Karpas-422 (cell line): Measurements from ENCODE around the gene MAGI2. TPM values are rescaled to one million over a fixed set of nuclear protein-coding genes. Genes with fewer than 3 reads are reported as not detected.
"Not testable (repeated sequence)": the region's sequence is repeated elsewhere in the genome, so short reads cannot be mapped to it uniquely, and the experiment has no call there.

Source experiments
- DNase-seq: peaks from one replicate; pipeline ENCODE4 v3.0.0-alpha.2; 2015
- H2AFZ ChIP-seq: fragments of 200-600 bp; sonication (generic); 2 replicates; pipeline ENCODE4 v1.6.1; 2014; ENCODE audit warnings: antibody characterized with exemption, low read length, mixed read lengths
- H3K27ac ChIP-seq: fragments of 200-600 bp; sonication (generic); 2 replicates; pipeline ENCODE4 v1.5.1; 2014; ENCODE audit warnings: mild to moderate bottlenecking, low read length, moderate library complexity
- H3K27me3 ChIP-seq: fragments of 200-600 bp; sonication (generic); 2 replicates; pipeline ENCODE4 v1.6.1; 2014; ENCODE audit warnings: low read length, mixed read lengths
- H3K36me3 ChIP-seq: fragments of 200-600 bp; sonication (generic); 2 replicates; pipeline ENCODE4 v1.6.1; 2014; ENCODE audit warnings: low read length, mixed read lengths; ENCODE audit not compliant: insufficient read depth
- H3K4me1 ChIP-seq: fragments of 200-600 bp; sonication (generic); 2 replicates; pipeline ENCODE4 v1.6.1; 2014; ENCODE audit warnings: mild to moderate bottlenecking, low read length, mixed read lengths
- H3K4me2 ChIP-seq: fragments of 200-600 bp; sonication (generic); 2 replicates; pipeline ENCODE4 v1.6.1; 2014; ENCODE audit warnings: low read length, low read depth, mild to moderate bottlenecking; ENCODE audit not compliant: poor library complexity, severe bottlenecking
- H3K4me3 ChIP-seq: fragments of 200-600 bp; sonication (generic); 2 replicates; pipeline ENCODE4 v1.5.1; 2014; ENCODE audit warnings: mild to moderate bottlenecking, antibody characterized with exemption, low read length, mixed read lengths
- H3K79me2 ChIP-seq: fragments of 200-600 bp; sonication (generic); 2 replicates; pipeline ENCODE4 v1.6.1; 2014; ENCODE audit warnings: mild to moderate bottlenecking, low read length, mixed read lengths
- H3K9ac ChIP-seq: fragments of 200-600 bp; sonication (generic); 2 replicates; pipeline ENCODE4 v1.6.0; 2014; ENCODE audit warnings: low read length
- H3K9me2 ChIP-seq: fragments of 200-600 bp; sonication (generic), shearing (Covaris generic); replicated peaks from 2 replicates; pipeline ENCODE4 v1.6.0; 2014; ENCODE audit warnings: mild to moderate bottlenecking, low read length, moderate library complexity; ENCODE audit not compliant: insufficient read depth
- H3K9me3 ChIP-seq: fragments of 300-700, 200-600 bp; sonication (generic); 2 replicates; pipeline ENCODE4 v1.6.1; 2014; ENCODE audit warnings: low read length, mixed read lengths
- H4K20me1 ChIP-seq: fragments of 200-600 bp; sonication (generic); 2 replicates; pipeline ENCODE4 v1.6.1; 2014; ENCODE audit warnings: mild to moderate bottlenecking, antibody characterized with exemption, low read length, low read depth; ENCODE audit not compliant: insufficient read depth
- total RNA-seq: library from RNA; depleted of rRNA; stranded (reverse); fragments of >200 nt; shearing (Covaris generic); gene quantifications from 2 replicates; pipeline ENCODE4 v1.2.3, GENCODE V29; 2014; ENCODE audit warnings: low replicate concordance

MAGI2 gene
- total RNA-seq, 1 experiment from 2014 or later, result 0.93 TPM

DNA sequence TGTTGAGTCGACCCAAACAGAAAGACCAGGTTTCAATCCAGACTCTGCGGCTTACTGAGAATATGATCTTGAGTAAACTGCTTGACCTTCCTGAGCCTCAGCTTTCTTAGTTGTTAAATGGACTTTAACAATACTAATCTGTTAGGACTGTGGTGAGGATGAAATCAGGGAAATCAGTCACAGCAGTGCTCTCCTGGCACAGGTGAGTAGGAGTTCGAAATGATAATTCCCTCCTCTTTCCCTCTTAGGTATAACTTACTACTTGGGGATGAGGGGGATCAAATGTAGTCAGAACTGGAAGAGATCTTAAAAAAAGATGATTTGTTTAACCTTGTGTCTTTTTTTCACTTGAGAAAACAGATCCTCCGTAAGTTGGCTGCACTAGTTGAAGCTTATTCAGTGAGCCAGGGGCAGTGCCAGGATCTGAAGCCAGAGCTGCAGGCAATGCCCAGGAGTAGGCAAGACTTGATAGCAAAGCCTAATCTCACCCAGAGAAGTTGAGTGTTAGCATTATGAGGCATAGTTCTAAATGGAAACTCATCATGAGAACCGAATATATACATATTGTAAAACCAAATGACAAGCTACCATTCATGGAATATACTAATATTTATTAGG lies 1.8 kb upstream of the MAGI2 start:
- Histone ChIP-seq H3K9ac (no peak overlapping the region), H4K20me1 (no peaks in the 10 kb centered on the region), H3K36me3 (no peaks in the 10 kb centered on the region), H3K4me3 (no peak overlapping the region), H3K4me2 (no peak overlapping the region), H3K27me3 (no peaks in the 10 kb centered on the region), H2AFZ (no peak overlapping the region), H3K9me3 (peaks cover 16% of the 10 kb centered on the region; the same call in 1 of the 2 replicates), H3K27ac (no peak overlapping the region), H3K4me1 (no peaks in the 10 kb centered on the region), H3K79me2 (no peaks in the 10 kb centered on the region), H3K9me2 (no peaks in the 10 kb centered on the region)
- no peak for DNase-seq

DNA sequence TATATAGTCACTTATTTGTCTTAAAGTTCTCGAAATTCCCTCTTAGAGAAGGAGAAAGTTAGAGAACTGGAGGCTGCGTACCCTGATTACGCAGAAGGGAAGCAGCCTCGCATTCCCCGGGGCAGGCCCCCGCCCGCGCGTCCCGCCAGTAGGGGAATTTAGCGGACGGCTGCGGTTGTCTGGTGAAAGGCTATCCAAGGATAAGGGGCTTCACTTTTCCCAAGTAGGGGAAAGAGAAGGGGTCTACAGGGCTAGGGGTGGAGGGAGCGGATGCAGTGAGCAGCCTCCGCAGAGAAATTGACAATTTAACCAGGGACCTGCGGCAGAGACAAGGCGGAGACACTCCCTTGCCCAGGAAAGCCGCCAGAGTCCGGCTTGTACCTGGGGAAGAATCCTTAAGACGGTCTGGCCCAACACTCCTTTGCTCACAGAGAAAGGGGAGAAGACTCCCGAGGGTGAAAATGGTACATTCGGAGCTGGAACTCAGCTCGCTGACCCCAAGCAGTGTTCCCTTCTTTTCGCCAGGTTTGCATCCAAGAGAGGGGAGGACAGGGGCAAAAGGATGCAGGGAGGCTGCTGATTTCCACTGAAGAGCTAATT lies 994 bp upstream of the MAGI2 start:
- Histone ChIP-seq H3K9me3 (peaks cover 13% of the 10 kb centered on the region; the same call in 1 of the 2 replicates), H4K20me1 (no peaks in the 10 kb centered on the region), H3K4me3 (no peak overlapping the region), H3K4me1 (no peaks in the 10 kb centered on the region), H3K27me3 (no peaks in the 10 kb centered on the region), H3K9me2 (no peaks in the 10 kb centered on the region), H2AFZ (no peak overlapping the region), H3K4me2 (no peak overlapping the region), H3K79me2 (no peaks in the 10 kb centered on the region), H3K9ac (no peak overlapping the region), H3K27ac (no peak overlapping the region), H3K36me3 (no peaks in the 10 kb centered on the region)
- no peak for DNase-seq

DNA sequence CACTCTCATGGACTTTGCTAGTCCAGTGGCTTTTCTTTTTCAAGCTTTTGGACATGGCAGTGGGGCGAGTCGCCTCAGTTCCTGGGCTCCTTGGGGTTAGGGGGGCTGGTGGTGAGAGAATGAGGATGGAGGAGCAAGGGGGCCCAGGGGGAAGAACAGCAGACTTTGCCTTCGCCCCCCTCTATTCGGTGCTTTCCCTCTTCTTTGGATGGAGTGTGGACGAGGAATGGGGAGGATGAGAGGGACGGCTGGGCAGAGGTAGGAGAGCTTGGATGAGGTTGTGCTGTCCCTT lies 255 bp downstream of the MAGI2 start:
- no peaks in the 10 kb centered on the region for H3K9me2 ChIP-seq
- no peak overlapping the region for H3K27ac ChIP-seq
- H3K4me1 ChIP-seq, result no peaks in the 10 kb centered on the region
- no peak overlapping the region for H3K4me3 ChIP-seq
- H2AFZ ChIP-seq, result no peak overlapping the region
- H3K4me2 ChIP-seq, result no peak overlapping the region
- H3K79me2 ChIP-seq, result no peaks in the 10 kb centered on the region
- H4K20me1 ChIP-seq, result no peaks in the 10 kb centered on the region
- H3K9ac ChIP-seq, result no peak overlapping the region
- peaks cover 19% of the 10 kb centered on the region for H3K9me3 ChIP-seq
- no peaks in the 10 kb centered on the region for H3K36me3 ChIP-seq
- DNase-seq, result no peak
- no peaks in the 10 kb centered on the region for H3K27me3 ChIP-seq

DNA sequence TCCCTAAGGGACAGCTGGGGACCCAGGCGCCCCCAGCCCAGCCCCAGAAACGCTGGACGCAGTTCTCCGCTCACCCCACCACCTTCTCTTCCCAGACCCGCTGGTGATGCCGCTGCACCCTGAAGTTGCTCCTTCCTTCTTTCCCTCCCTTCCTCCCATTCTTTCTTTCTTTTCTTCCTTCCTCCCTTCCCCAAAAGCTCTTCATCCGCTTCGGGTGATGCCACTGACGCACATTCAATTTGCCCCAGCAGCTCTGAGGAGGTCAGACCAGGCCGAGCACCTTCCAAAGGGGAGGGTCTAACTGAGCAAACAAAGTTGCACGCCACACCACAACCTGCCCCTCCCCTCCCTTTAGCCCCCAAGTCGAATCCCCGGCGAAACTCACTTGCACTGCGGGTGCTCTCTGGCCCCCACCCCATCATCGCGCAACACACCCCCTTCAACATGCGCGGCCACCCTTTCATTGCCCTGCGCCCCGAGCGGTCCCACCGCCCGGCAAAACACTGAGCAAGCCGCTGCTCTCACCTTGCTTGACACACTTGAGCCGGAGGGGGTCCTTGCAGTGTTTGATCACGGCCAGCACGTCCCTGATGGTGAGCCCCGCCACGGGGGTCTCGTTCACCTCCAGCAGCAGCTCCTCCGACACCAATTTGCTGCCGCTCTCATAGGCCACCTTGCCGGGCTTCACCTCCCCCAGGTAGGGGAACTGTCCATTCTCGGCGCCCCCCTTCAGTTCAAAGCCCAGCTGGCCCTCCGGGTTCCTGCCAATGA lies 787 bp downstream of the MAGI2 start:
- no peaks in the 10 kb centered on the region for H3K79me2 ChIP-seq
- H2AFZ ChIP-seq, result no peak overlapping the region
- DNase-seq, result no peak
- H3K27me3 ChIP-seq, result no peaks in the 10 kb centered on the region
- H3K9me2 ChIP-seq, result no peaks in the 10 kb centered on the region
- H4K20me1 ChIP-seq, result no peaks in the 10 kb centered on the region
- peaks cover 19% of the 10 kb centered on the region for H3K9me3 ChIP-seq
- H3K4me1 ChIP-seq, result no peaks in the 10 kb centered on the region
- H3K4me3 ChIP-seq, result no peak overlapping the region
- H3K36me3 ChIP-seq, result no peaks in the 10 kb centered on the region
- no peak overlapping the region for H3K27ac ChIP-seq
- H3K9ac ChIP-seq, result no peak overlapping the region
- no peak overlapping the region for H3K4me2 ChIP-seq

- DNase-seq, result no peak
- no peak overlapping the region for H2AFZ ChIP-seq
- H3K36me3 ChIP-seq, result no peaks in the 10 kb centered on the region
- H3K9me3 ChIP-seq, result peaks cover 19% of the 10 kb centered on the region
- no peaks in the 10 kb centered on the region for H4K20me1 ChIP-seq
- no peak overlapping the region for H3K27ac ChIP-seq
- H3K79me2 ChIP-seq, result no peaks in the 10 kb centered on the region
- no peaks in the 10 kb centered on the region for H3K27me3 ChIP-seq
- no peaks in the 10 kb centered on the region for H3K9me2 ChIP-seq
- H3K9ac ChIP-seq, result no peak overlapping the region
- H3K4me1 ChIP-seq, result no peaks in the 10 kb centered on the region
- no peak overlapping the region for H3K4me3 ChIP-seq
- no peak overlapping the region for H3K4me2 ChIP-seq
Measured at GRCh38 chr7:79452032-79452494, 1.4 kb downstream of the MAGI2 start.

DNA sequence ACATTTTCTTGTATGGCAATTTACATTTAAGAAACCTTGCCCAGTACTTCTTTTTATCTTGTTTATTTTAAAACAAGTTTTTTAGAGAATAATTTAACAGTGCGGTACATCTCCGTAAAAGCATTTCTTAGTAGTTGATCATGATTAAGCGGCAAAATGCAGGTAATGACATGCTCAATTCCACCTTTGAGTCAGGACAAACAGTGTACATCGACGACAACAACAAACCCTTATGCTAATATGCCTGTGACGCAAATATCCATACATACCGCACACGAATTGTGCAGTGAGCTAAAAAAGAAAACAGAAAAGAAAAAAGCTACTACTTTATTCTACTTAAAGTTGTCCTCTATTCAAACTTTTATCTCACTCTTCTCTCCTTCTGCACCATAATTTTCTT lies 1.9 kb downstream of the MAGI2 start:
- peaks cover 16% of the 10 kb centered on the region for H3K9me3 ChIP-seq
- H3K4me2 ChIP-seq, result no peak overlapping the region
- H4K20me1 ChIP-seq, result no peaks in the 10 kb centered on the region
- no peak overlapping the region for H3K4me3 ChIP-seq
- H3K27ac ChIP-seq, result no peak overlapping the region
- no peaks in the 10 kb centered on the region for H3K27me3 ChIP-seq
- no peaks in the 10 kb centered on the region for H3K36me3 ChIP-seq
- H2AFZ ChIP-seq, result no peak overlapping the region
- H3K9ac ChIP-seq, result no peak overlapping the region
- no peaks in the 10 kb centered on the region for H3K79me2 ChIP-seq
- H3K9me2 ChIP-seq, result no peaks in the 10 kb centered on the region
- no peak for DNase-seq
- H3K4me1 ChIP-seq, result no peaks in the 10 kb centered on the region

- not testable (repeated sequence) for H3K4me1 ChIP-seq, H3K79me2 ChIP-seq, H3K4me3 ChIP-seq, H3K9me3 ChIP-seq, H3K27me3 ChIP-seq, H3K9ac ChIP-seq, H4K20me1 ChIP-seq, H3K36me3 ChIP-seq, H3K4me2 ChIP-seq, H3K27ac ChIP-seq, DNase-seq, H2AFZ ChIP-seq, H3K9me2 ChIP-seq
Measured at GRCh38 chr7:79442766-79443165, 10.7 kb downstream of the MAGI2 start.

GRCh38 chr7:79436378-79436777 lies 17.1 kb downstream of the MAGI2 start:
- no peak for DNase-seq
- Histone ChIP-seq H3K9me3 (peaks cover 17% of the 10 kb centered on the region), H3K4me2 (no peak overlapping the region), H2AFZ (no peak overlapping the region), H3K4me1 (no peaks in the 10 kb centered on the region), H3K27me3 (no peaks in the 10 kb centered on the region), H3K9me2 (no peaks in the 10 kb centered on the region), H3K79me2 (no peaks in the 10 kb centered on the region), H3K27ac (no peak overlapping the region), H3K9ac (no peak overlapping the region), H3K4me3 (no peak overlapping the region), H4K20me1 (no peaks in the 10 kb centered on the region), H3K36me3 (no peaks in the 10 kb centered on the region)
